Stimulated activated CD4-positive, alpha-beta T cell treated with anti-CD3 and anti-CD28 coated beads, Interleukin-4, amount 100 ng/mL, for 1 hour (primary cell): ENCODE data around the gene VSIG8.

ENCODE experiments used
- DNase-seq: peaks from one replicate; pipeline ENCODE4 v3.0.0-alpha.2; 2020

The VSIG8 gene

DNA sequence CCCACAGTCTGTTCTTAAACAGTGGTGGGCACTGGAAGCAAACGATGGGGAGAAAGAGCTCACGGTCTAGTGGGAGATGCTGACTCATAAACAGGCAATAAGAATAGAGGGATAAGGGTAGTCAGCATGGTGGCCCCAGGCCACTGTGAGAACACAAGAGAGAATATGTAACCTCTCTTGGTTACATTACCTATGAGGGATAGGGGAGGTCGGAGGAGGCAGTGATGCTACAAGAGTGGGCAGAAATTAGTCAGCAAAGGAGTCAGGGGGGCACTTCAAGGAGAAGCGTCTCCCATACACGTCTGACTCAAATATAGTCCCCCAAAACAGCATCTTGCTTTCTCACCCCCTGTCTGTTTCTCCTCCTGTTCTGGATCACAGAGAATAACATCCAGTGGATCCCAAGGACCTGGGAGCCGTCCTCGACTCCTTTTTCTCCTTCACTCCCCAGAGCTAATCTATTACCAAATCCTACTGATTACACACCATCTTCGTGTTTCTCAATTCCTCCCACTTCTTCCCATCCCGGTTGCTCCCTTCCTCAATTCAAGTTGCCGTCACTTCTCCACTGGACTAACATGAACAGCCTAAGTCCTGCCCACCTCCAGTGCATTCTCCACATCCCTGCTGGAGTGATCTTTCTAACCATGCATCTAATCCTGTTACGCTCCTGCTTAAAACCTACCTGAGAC is 33.7 kb downstream of the VSIG8 start:
- DNase-seq, result no peak

DNA sequence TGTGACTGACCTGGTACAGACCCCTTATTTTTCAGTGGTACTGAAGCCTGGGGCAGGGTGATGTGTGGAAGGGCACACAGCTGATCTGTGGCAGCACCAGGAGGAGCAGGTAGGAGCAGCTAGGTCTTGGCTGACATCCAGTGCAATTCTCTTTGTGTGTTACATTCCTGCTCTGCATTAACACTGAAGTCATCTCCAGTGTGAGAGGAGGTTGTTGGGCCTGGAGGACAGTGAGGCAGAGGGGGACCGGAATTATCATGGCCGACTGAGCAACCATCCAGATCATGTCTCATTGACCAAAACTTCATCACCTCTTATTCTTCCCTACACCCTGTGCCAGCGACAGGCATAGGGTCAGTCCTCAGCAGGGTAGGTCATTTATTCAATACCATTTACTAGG is 34.3 kb downstream of the VSIG8 start:
- DNase-seq, result no peak

GRCh38 chr1:159827549-159827948 is 34.9 kb downstream of the VSIG8 start:
- DNase-seq, result no peak

GRCh38 chr1:159827102-159827490 is 35.4 kb downstream of the VSIG8 start:
- DNase-seq, result no peak

DNA sequence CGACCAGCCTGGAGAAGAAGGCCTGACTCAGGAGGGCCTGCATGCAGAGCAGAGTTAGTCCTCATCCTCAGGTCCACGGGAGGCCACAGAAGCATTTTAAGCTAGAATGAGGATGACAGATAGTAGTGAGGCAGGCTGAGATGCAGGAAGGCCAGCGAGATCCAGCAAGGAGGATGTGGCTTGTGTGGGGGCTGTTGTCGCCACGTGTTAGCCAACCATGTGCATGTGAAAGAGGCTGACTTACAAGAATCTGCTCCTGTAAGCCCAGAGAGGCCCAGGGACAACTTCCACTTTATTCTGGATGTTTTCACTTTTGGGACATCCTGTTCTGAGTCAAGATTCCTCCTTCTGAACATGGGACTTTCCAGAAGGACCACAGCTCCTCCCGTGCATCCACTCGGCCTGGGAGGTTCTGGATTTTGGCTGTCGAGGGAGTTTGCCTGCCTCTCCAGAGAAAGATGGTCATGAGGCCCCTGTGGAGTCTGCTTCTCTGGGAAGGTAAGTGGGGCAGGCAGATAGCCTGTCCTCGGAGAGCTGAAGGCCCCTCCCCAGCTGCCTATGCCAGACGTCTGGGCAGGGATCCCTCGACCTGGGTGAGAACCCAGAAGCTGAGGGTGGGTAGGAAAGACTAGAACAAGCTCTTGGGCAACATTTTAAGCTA is 35.9 kb downstream of the VSIG8 start, which contains the start of gene SLAMF8:
Gene SLAMF8 (plus strand): TSS at position 433 of the 661 bp plus-strand sequence. CDS start 26 bp downstream, at position 459.
- DNase-seq, result peak; percentile 8

DNA sequence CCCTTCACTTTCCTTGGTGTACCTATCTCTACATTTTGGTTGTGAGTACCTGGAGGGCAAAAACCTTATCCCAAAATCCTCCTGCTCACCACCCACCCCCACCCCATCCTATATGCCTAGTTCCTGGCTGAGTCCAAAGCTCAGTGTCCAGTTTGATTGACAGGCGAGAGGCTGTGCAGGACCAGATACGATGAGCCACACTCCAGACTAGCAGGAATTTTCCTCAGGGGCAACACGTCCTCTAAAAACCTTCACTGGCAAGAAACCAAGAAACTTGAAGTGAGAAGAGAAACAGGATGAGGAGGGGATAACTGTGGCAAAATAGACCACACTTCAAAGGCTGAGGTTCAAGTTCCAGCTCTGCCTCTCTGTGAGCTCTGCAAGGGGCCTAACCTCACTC is 36.9 kb downstream of the VSIG8 start:
- DNase-seq, result no peak

DNA sequence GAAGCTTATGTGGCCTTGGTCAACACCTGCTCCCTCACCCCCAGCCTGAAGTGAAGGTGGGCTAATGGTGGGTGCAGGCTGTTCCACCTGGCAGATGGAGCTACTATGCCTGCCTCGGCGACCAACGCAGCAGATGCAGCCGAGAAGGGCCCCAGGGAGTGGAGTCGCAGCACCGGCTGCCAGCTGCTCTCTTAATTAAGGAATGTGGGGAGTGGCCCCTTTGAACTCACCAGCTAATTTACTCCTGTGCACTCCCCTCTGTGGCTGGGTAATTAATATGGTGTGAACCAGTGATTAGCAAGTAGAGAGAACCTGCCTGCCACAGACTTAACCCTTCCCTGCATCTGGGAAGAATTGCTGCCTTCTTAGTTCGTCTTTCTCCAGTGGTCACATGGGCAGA is 39.1 kb downstream of the VSIG8 start:
- no peak for DNase-seq

GRCh38 chr1:159821171-159821867 is 41.1 kb downstream of the VSIG8 start:
- no peak for DNase-seq

GRCh38 chr1:159817276-159818041 is 45.0 kb downstream of the VSIG8 start:
- no peak for DNase-seq

- no peak for DNase-seq
Measured at GRCh38 chr1:159815926-159816325, 46.5 kb downstream of the VSIG8 start.

DNA sequence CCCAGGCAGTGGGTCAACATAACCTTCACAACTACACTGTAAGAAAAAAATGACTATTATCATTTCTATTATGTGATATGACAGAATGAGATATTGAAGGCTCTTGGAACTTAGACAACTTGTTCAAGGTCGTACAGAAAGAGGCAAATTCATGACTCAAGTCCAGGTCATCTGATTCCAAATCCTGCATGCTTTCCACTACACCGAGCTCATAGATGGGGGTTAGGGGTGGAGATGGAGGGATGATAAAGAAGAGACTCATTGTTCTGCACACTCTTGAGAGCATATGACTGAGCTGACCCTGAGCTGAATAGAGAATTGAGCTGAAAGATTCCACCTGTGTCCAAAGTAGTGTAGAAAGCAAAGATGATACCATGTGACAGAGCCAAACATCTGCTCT is 57.5 kb downstream of the VSIG8 start:
- DNase-seq, result no peak
